GM19452 (cell line): ENCODE results near the gene AKAP6.
A peak's percentile ranks its signal among the peaks of the same experiment; 100 is the strongest.

Source experiments
- ATAC-seq: cut with Tn5 transposase; IDR thresholded peaks from one replicate; pipeline ENCODE4 v1.9.1; 2021; ENCODE audit not compliant: unreplicated experiment

The AKAP6 gene

GRCh38 chr14:32602699-32603098 is 273.6 kb downstream of the AKAP6 start:
- ATAC-seq, result no peak

- no peak for ATAC-seq
Measured at GRCh38 chr14:32603992-32604565, 275.0 kb downstream of the AKAP6 start.

- no peak for ATAC-seq
Measured at GRCh38 chr14:32606301-32606700, 277.2 kb downstream of the AKAP6 start.

- no peak for ATAC-seq
Measured at GRCh38 chr14:32607399-32607798, 278.3 kb downstream of the AKAP6 start.

- ATAC-seq, result no peak
Measured at GRCh38 chr14:32608857-32609256, 279.8 kb downstream of the AKAP6 start.

- no peak for ATAC-seq
Measured at GRCh38 chr14:32609388-32609787, 280.3 kb downstream of the AKAP6 start.

- ATAC-seq, result no peak
Measured at GRCh38 chr14:32611752-32612151, 282.7 kb downstream of the AKAP6 start.

- ATAC-seq, result no peak
Measured at GRCh38 chr14:32618991-32619390, 289.9 kb downstream of the AKAP6 start.

GRCh38 chr14:32620303-32620702 is 291.2 kb downstream of the AKAP6 start:
- no peak for ATAC-seq

- ATAC-seq, result no peak
Measured at GRCh38 chr14:32620724-32621123, 291.6 kb downstream of the AKAP6 start.

GRCh38 chr14:32621585-32621984 is 292.5 kb downstream of the AKAP6 start:
- no peak for ATAC-seq

- ATAC-seq, result no peak
Measured at GRCh38 chr14:32622742-32623141, 293.6 kb downstream of the AKAP6 start.

GRCh38 chr14:32623300-32624093 is 294.4 kb downstream of the AKAP6 start:
- no peak for ATAC-seq

- no peak for ATAC-seq
Measured at GRCh38 chr14:32625211-32625610, 296.1 kb downstream of the AKAP6 start.

- ATAC-seq, result no peak
Measured at GRCh38 chr14:32627545-32628298, 298.6 kb downstream of the AKAP6 start.

- ATAC-seq, result no peak
Measured at GRCh38 chr14:32629236-32629635, 300.1 kb downstream of the AKAP6 start.

GRCh38 chr14:32630701-32631100 is 301.6 kb downstream of the AKAP6 start:
- no peak for ATAC-seq

- no peak for ATAC-seq
Measured at GRCh38 chr14:32633224-32633859, 304.2 kb downstream of the AKAP6 start.

GRCh38 chr14:32633930-32634329 is 304.8 kb downstream of the AKAP6 start:
- no peak for ATAC-seq

- ATAC-seq, result peak; percentile 75
Measured at GRCh38 chr14:32635061-32635719, 306.1 kb downstream of the AKAP6 start.

GRCh38 chr14:32637582-32637981 is 308.5 kb downstream of the AKAP6 start:
- ATAC-seq, result no peak
